Measurements from ENCODE around the gene ACLY.

The ACLY gene

DNA sequence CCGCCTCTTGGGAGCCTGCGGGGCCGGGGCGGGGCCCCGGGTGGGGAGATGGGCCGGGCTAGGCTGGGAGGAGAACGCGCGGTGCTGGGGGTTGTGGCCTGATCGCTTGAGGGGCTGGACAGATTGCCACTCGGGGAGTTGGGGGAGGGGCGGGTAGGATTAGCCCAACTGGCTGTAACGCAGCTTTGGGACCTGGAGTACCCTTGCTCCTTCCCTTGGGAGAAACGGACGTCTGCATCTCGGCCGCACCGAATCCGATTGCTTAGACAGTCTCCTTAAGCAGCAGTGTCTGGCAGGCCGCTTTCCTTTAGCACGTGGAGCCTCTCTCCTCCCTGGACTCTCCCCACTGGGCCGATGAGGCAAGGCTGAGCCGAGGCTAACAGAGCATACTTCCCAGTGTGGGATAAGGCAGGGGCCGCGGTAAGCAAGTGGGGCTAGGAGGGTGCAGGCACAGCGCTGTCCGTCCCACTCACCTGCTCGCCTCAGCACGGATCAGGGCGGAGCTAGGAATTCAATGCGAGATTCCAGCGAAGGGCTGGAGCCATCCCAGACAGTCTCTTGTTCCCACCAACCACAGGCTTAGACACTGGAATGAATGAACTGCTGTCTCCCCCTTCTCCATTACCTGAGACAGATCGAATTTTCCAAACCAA is 540 bp upstream of the ACLY start (continued):
- TF ChIP-seq, protein P1, sequence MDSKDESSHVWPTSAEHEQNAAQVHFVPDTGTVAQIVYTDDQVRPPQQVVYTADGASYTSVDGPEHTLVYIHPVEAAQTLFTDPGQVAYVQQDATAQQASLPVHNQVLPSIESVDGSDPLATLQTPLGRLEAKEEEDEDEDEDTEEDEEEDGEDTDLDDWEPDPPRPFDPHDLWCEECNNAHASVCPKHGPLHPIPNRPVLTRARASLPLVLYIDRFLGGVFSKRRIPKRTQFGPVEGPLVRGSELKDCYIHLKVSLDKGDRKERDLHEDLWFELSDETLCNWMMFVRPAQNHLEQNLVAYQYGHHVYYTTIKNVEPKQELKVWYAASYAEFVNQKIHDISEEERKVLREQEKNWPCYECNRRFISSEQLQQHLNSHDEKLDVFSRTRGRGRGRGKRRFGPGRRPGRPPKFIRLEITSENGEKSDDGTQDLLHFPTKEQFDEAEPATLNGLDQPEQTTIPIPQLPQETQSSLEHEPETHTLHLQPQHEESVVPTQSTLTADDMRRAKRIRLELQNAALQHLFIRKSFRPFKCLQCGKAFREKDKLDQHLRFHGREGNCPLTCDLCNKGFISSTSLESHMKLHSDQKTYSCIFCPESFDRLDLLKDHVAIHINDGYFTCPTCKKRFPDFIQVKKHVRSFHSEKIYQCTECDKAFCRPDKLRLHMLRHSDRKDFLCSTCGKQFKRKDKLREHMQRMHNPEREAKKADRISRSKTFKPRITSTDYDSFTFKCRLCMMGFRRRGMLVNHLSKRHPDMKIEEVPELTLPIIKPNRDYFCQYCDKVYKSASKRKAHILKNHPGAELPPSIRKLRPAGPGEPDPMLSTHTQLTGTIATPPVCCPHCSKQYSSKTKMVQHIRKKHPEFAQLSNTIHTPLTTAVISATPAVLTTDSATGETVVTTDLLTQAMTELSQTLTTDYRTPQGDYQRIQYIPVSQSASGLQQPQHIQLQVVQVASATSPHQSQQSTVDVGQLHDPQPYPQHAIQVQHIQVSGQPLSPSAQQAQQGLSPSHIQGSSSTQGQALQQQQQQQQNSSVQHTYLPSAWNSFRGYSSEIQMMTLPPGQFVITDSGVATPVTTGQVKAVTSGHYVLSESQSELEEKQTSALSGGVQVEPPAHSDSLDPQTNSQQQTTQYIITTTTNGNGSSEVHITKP (tag by site-specific recombination; IDR thresholded peaks at IDR 0.05) = peak; percentile 59
- TF ChIP-seq ZNF600 (tag by site-specific recombination; IDR thresholded peaks at IDR 0.05) = peak; percentile 76
- TF ChIP-seq, protein P2, sequence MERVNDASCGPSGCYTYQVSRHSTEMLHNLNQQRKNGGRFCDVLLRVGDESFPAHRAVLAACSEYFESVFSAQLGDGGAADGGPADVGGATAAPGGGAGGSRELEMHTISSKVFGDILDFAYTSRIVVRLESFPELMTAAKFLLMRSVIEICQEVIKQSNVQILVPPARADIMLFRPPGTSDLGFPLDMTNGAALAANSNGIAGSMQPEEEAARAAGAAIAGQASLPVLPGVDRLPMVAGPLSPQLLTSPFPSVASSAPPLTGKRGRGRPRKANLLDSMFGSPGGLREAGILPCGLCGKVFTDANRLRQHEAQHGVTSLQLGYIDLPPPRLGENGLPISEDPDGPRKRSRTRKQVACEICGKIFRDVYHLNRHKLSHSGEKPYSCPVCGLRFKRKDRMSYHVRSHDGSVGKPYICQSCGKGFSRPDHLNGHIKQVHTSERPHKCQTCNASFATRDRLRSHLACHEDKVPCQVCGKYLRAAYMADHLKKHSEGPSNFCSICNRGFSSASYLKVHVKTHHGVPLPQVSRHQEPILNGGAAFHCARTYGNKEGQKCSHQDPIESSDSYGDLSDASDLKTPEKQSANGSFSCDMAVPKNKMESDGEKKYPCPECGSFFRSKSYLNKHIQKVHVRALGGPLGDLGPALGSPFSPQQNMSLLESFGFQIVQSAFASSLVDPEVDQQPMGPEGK (tag by site-specific recombination; IDR thresholded peaks at IDR 0.05) = peak; percentile 66
- no peak for TF ChIP-seq KLF9 (tag by site-specific recombination; IDR thresholded peaks at IDR 0.05; ENCODE audit: low read depth)
- TF ChIP-seq, protein P3, sequence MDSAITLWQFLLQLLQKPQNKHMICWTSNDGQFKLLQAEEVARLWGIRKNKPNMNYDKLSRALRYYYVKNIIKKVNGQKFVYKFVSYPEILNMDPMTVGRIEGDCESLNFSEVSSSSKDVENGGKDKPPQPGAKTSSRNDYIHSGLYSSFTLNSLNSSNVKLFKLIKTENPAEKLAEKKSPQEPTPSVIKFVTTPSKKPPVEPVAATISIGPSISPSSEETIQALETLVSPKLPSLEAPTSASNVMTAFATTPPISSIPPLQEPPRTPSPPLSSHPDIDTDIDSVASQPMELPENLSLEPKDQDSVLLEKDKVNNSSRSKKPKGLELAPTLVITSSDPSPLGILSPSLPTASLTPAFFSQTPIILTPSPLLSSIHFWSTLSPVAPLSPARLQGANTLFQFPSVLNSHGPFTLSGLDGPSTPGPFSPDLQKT (IDR thresholded peaks at IDR 0.05; ENCODE audit: borderline replicate concordance, low read depth, low read length) = no peak
- no peak for TF ChIP-seq RBAK (tag by site-specific recombination; IDR thresholded peaks at IDR 0.05)
- TF ChIP-seq WT1 (tag by site-specific recombination; IDR thresholded peaks at IDR 0.05) = no peak
- TF ChIP-seq, protein P4, sequence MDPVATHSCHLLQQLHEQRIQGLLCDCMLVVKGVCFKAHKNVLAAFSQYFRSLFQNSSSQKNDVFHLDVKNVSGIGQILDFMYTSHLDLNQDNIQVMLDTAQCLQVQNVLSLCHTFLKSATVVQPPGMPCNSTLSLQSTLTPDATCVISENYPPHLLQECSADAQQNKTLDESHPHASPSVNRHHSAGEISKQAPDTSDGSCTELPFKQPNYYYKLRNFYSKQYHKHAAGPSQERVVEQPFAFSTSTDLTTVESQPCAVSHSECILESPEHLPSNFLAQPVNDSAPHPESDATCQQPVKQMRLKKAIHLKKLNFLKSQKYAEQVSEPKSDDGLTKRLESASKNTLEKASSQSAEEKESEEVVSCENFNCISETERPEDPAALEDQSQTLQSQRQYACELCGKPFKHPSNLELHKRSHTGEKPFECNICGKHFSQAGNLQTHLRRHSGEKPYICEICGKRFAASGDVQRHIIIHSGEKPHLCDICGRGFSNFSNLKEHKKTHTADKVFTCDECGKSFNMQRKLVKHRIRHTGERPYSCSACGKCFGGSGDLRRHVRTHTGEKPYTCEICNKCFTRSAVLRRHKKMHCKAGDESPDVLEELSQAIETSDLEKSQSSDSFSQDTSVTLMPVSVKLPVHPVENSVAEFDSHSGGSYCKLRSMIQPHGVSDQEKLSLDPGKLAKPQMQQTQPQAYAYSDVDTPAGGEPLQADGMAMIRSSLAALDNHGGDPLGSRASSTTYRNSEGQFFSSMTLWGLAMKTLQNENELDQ (tag by site-specific recombination; IDR thresholded peaks at IDR 0.05; ENCODE audit: low read depth) = no peak
- no peak for TF ChIP-seq ZIC2 (tag by site-specific recombination; IDR thresholded peaks at IDR 0.05)
- no peak for TF ChIP-seq ZNF114 (tag by site-specific recombination; IDR thresholded peaks at IDR 0.05)
- peak; percentile 28; the same call in 1 of the 2 replicates for TF ChIP-seq ZNF335 (tag by site-specific recombination; conservative IDR thresholded peaks at IDR 0.05)
- TF ChIP-seq ZFP37 (tag by site-specific recombination; IDR thresholded peaks at IDR 0.05) = no peak
- TF ChIP-seq KLF10 (tag by site-specific recombination; IDR thresholded peaks at IDR 0.05) = no peak
- TF ChIP-seq ZFP3 (tag by site-specific recombination; IDR thresholded peaks at IDR 0.05; ENCODE audit: low read depth) = no peak
- no peak for TF ChIP-seq ZNF510 (tag by site-specific recombination; IDR thresholded peaks at IDR 0.05; ENCODE audit: insufficient replicate concordance)
- TF ChIP-seq, protein P5, sequence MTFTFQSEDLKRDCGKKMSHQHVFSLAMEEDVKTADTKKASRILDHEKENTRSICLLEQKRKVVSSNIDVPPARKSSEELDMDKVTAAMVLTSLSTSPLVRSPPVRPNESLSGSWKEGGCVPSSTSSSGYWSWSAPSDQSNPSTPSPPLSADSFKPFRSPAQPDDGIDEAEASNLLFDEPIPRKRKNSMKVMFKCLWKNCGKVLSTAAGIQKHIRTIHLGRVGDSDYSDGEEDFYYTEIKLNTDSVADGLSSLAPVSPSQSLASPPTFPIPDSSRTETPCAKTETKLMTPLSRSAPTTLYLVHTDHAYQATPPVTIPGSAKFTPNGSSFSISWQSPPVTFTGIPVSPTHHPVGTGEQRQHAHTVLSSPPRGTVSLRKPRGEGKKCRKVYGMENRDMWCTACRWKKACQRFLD (tag by site-specific recombination; IDR thresholded peaks at IDR 0.05) = no peak
- TF ChIP-seq SCRT1 (tag by site-specific recombination; IDR thresholded peaks at IDR 0.05; ENCODE audit: borderline replicate concordance) = no peak
- TF ChIP-seq, protein P6, sequence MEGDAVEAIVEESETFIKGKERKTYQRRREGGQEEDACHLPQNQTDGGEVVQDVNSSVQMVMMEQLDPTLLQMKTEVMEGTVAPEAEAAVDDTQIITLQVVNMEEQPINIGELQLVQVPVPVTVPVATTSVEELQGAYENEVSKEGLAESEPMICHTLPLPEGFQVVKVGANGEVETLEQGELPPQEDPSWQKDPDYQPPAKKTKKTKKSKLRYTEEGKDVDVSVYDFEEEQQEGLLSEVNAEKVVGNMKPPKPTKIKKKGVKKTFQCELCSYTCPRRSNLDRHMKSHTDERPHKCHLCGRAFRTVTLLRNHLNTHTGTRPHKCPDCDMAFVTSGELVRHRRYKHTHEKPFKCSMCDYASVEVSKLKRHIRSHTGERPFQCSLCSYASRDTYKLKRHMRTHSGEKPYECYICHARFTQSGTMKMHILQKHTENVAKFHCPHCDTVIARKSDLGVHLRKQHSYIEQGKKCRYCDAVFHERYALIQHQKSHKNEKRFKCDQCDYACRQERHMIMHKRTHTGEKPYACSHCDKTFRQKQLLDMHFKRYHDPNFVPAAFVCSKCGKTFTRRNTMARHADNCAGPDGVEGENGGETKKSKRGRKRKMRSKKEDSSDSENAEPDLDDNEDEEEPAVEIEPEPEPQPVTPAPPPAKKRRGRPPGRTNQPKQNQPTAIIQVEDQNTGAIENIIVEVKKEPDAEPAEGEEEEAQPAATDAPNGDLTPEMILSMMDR (tag by site-specific recombination; IDR thresholded peaks at IDR 0.05) = no peak
- no peak for TF ChIP-seq ZNF266 (tag by site-specific recombination; IDR thresholded peaks at IDR 0.05; ENCODE audit: low read depth)
- TF ChIP-seq ZNF175 (tag by site-specific recombination; IDR thresholded peaks at IDR 0.05) = no peak
- TF ChIP-seq ZNF768 (tag by site-specific recombination; IDR thresholded peaks at IDR 0.05) = no peak
- no peak for TF ChIP-seq ZNF76 (tag by site-specific recombination; IDR thresholded peaks at IDR 0.05; ENCODE audit: borderline replicate concordance, low read depth)
- TF ChIP-seq YY1 (tag by site-specific recombination; IDR thresholded peaks at IDR 0.05) = no peak
- TF ChIP-seq MEIS1 (CRISPR knock-in tag; IDR thresholded peaks at IDR 0.05; ENCODE audit: borderline replicate concordance) = no peak
- TF ChIP-seq ZNF341 (tag by site-specific recombination; IDR thresholded peaks at IDR 0.05; ENCODE audit: low read depth) = peak; percentile 30; the same call in 1 of the 2 replicates
- no peak for TF ChIP-seq ZNF677 (tag by site-specific recombination; IDR thresholded peaks at IDR 0.05)
- TF ChIP-seq ZNF2 (tag by site-specific recombination; IDR thresholded peaks at IDR 0.05) = no peak

Data from HEK293 (cell line).